CD14-positive monocyte (primary cell): ENCODE data around the gene GATA1. TPM values are rescaled to one million over a fixed set of nuclear protein-coding genes. Genes with fewer than 3 reads are reported as not detected.

Experiments
- DNase-seq, 3 donors: peaks; one replicate each; pipeline ENCODE4 v3.0.0-alpha.2; 2011 to 2022
- H2AFZ ChIP-seq: 2 replicates; pipeline ENCODE4 v1.6.0; 2012; ENCODE audit warnings: mild to moderate bottlenecking, low read depth, low read length, inconsistent platforms; ENCODE audit not compliant: insufficient read depth, poor library complexity, severe bottlenecking
- H3K27ac ChIP-seq, 2 donors: 1 replicate in 1 of 2; 2 replicates in 1 of 2; pipeline ENCODE4 v1.5.1; 2012 to 2013; ENCODE audit warnings: low read length in 2 of 2, control low read depth in 1 of 2, inconsistent platforms in 1 of 2, low read depth in 1 of 2, mild to moderate bottlenecking in 1 of 2
- H3K27me3 ChIP-seq, 2 donors: one replicate each; pipeline versions ENCODE4 v1.6.0 to v1.6.1; 2011 to 2013; ENCODE audit warnings: low read length in 2 of 2; ENCODE audit not compliant: control insufficient read depth in 2 of 2, insufficient read depth in 2 of 2
- H3K36me3 ChIP-seq, 2 donors: replicated peaks in 1 of 2; 1 replicate in 1 of 2; 2 replicates in 1 of 2; pipeline versions ENCODE4 v1.5.1 to v1.6.1; 2012 to 2013; ENCODE audit warnings: low read length in 2 of 2, control low read depth in 1 of 2, inconsistent platforms in 1 of 2, mild to moderate bottlenecking in 1 of 2; ENCODE audit not compliant: insufficient read depth in 2 of 2, control insufficient read depth in 1 of 2
- H3K4me1 ChIP-seq, 2 donors: 1 replicate in 1 of 2; 2 replicates in 1 of 2; pipeline versions ENCODE4 v1.5.1 to v1.6.1; 2012 to 2013; ENCODE audit warnings: low read length in 2 of 2, control low read depth in 1 of 2, inconsistent platforms in 1 of 2, mild to moderate bottlenecking in 1 of 2, moderate library complexity in 1 of 2; ENCODE audit not compliant: insufficient read depth in 2 of 2, control insufficient read depth in 1 of 2
- H3K4me2 ChIP-seq: replicated peaks from 2 replicates; pipeline ENCODE3; 2012; ENCODE audit warnings: low read length, moderate library complexity, mild to moderate bottlenecking; ENCODE audit not compliant: poor library complexity, severe bottlenecking; ENCODE audit errors: extremely low read depth
- H3K4me3 ChIP-seq, 3 experiments: fragments of 200-600 bp in 1 of 3; sonication (generic) in 1 of 3; replicated peaks in 1 of 3; 1 replicate in 2 of 3; 2 replicates in 1 of 3; pipeline ENCODE4 v1.5.1; 2011 to 2013; ENCODE audit warnings: low read length in 3 of 3, mild to moderate bottlenecking in 3 of 3, control low read depth in 2 of 3, low read depth in 2 of 3, inconsistent platforms in 1 of 3, moderate library complexity in 1 of 3
- H3K79me2 ChIP-seq: 2 replicates; pipeline ENCODE4 v1.6.0; 2012; ENCODE audit warnings: mild to moderate bottlenecking, control low read depth, inconsistent platforms, low read length, moderate library complexity; ENCODE audit not compliant: insufficient read depth
- H3K9ac ChIP-seq: 2 replicates; pipeline ENCODE4 v1.6.0; 2017; ENCODE audit warnings: low read length, mild to moderate bottlenecking; ENCODE audit not compliant: insufficient read depth, poor library complexity, severe bottlenecking
- H3K9me3 ChIP-seq, 2 donors: replicated peaks in 1 of 2; 1 replicate in 1 of 2; 2 replicates in 1 of 2; pipeline versions ENCODE4 v1.5.1 to v1.6.1; 2012 to 2013; ENCODE audit warnings: low read length in 2 of 2, control low read depth in 1 of 2; ENCODE audit not compliant: control insufficient read depth in 1 of 2, insufficient read depth in 1 of 2
- H4K20me1 ChIP-seq: 2 replicates; pipeline ENCODE4 v1.6.0; 2012; ENCODE audit warnings: mild to moderate bottlenecking, low read length, control low read depth, moderate library complexity; ENCODE audit not compliant: insufficient read depth
- H3K27ac Mint-ChIP-seq, 7 donors: one replicate each; pipeline ENCODE4 v1.8.0; 2020; ENCODE audit warnings: mild to moderate bottlenecking in 7 of 7, mixed read lengths in 7 of 7, moderate library complexity in 6 of 7, inconsistent platforms in 2 of 7
- H3K27me3 Mint-ChIP-seq, 3 donors: one replicate each; pipeline ENCODE4 v1.8.0; 2021 to 2022; ENCODE audit warnings: low read depth in 3 of 3, mild to moderate bottlenecking in 3 of 3, mixed read lengths in 3 of 3, moderate library complexity in 3 of 3, inconsistent platforms in 1 of 3
- H3K36me3 Mint-ChIP-seq, 2 donors: one replicate each; pipeline ENCODE4 v1.8.0; 2020; ENCODE audit warnings: mixed read lengths in 2 of 2, inconsistent platforms in 1 of 2, mild to moderate bottlenecking in 1 of 2
- H3K4me1 Mint-ChIP-seq: one replicate; pipeline ENCODE4 v1.8.0; 2020; ENCODE audit warnings: mild to moderate bottlenecking, mixed read lengths
- H3K4me3 Mint-ChIP-seq, 2 donors: one replicate each; pipeline ENCODE4 v1.8.0; 2020; ENCODE audit warnings: mild to moderate bottlenecking in 2 of 2, mixed read lengths in 2 of 2, moderate library complexity in 1 of 2
- H3K9me3 Mint-ChIP-seq, 7 donors: one replicate each; pipeline ENCODE4 v1.8.0; 2020 to 2022; ENCODE audit warnings: mixed read lengths in 7 of 7, mild to moderate bottlenecking in 6 of 7, moderate library complexity in 6 of 7, inconsistent platforms in 2 of 7
- CTCF ChIP-seq: fragments of 200-600 bp; IDR thresholded peaks from one replicate; pipeline ENCODE4 v1.8.0; 2022; ENCODE audit warnings: antibody characterized with exemption, mild to moderate bottlenecking
- WGBS: methylation state at CpG from one replicate; pipeline ENCODE4 v1.1.5; 2013; ENCODE audit warnings: missing lambda C conversion rate; ENCODE audit not compliant: insufficient coverage; 5-methylcytosine and 5-hydroxymethylcytosine counted together
- intact Hi-C, 2 donors: fragments of 100-400 bp; cut with micrococcal nuclease; formaldehyde crosslinking; loops; one replicate each; pipeline versions ENCODE4 v1.15.0 to v1.15.1; 2023
- polyA plus RNA-seq, 3 donors: library from polyadenylated mRNA; depleted of rRNA in 1 of 3; unstranded in 2 of 3; stranded (reverse) in 1 of 3; fragments of 300-500 nt in 2 of 3; fragments of >200 nt in 1 of 3; fragmentation: Illumina TruSeq in 2 of 3; gene quantifications; 1 replicate in 2 of 3; 2 replicates in 1 of 3; pipeline ENCODE4 v1.2.3, GENCODE V29; 2012 to 2021

GATA1 gene
- polyA plus RNA-seq, 3 donors: not detected

- Histone ChIP-seq H3K79me2 (no peaks in the 10 kb centered on the region), H3K9ac (no peak overlapping the region), H3K4me3 (no peak overlapping the region), H2AFZ (no peak overlapping the region), H3K4me1 (no peaks in the 10 kb centered on the region), H3K36me3 (peaks cover 22 to 45% of the 10 kb centered on the region in 2 donors), H3K27ac (no peak overlapping the region), H3K9me3 (no peaks in the 10 kb centered on the region), H3K27me3 (no peaks in the 10 kb centered on the region), H4K20me1 (no peaks in the 10 kb centered on the region), H3K4me2 (no peak overlapping the region)
- Mint-ChIP-seq H3K9me3 (peaks cover 0 to 3% (median 0%) of the 10 kb centered on the region in 7 donors), H3K36me3 (peaks cover 39 to 43% of the 10 kb centered on the region in 2 donors), H3K4me1 (peaks cover 2% of the 10 kb centered on the region), H3K27ac (peak overlapping the region in 1 of 7 donors; percentile 43), H3K27me3 (no peaks in the 10 kb centered on the region), H3K4me3 (no peak overlapping the region)
- intact Hi-C loops: no loop called here
- TF ChIP-seq CTCF: no peak
- DNase-seq: peak in 2 of 3 donors; percentile 5 to 16
- 50% methylated on average over 1 of the region's 8 CpGs for WGBS
Observed at GRCh38 chrX:48813644-48814043, 27.3 kb downstream of the GATA1 start.

GRCh38 chrX:48814722-48815121 is 28.3 kb downstream of the GATA1 start:
- Histone ChIP-seq H3K27me3 (no peaks in the 10 kb centered on the region), H3K4me1 (no peaks in the 10 kb centered on the region), H3K9ac (no peak overlapping the region), H4K20me1 (no peaks in the 10 kb centered on the region), H2AFZ (no peak overlapping the region), H3K36me3 (peaks cover 22 to 51% of the 10 kb centered on the region in 2 donors), H3K4me3 (no peak overlapping the region), H3K79me2 (no peaks in the 10 kb centered on the region), H3K9me3 (no peaks in the 10 kb centered on the region), H3K27ac (no peak overlapping the region), H3K4me2 (no peak overlapping the region)
- Mint-ChIP-seq H3K4me3 (no peak overlapping the region), H3K27me3 (no peaks in the 10 kb centered on the region), H3K4me1 (peaks cover 2% of the 10 kb centered on the region), H3K36me3 (peaks cover 47% of the 10 kb centered on the region in 2 donors), H3K9me3 (peaks cover 0 to 3% (median 0%) of the 10 kb centered on the region in 7 donors), H3K27ac (no peak overlapping the region)
- no peak for TF ChIP-seq CTCF
- intact Hi-C loops: no loop called here
- no peak for DNase-seq
- WGBS: 100% methylated on average over 2 of the region's 8 CpGs
